Measurements from ENCODE around the gene PASK. TPM values are rescaled to one million over a fixed set of nuclear protein-coding genes. Genes with fewer than 3 reads are reported as not detected.

Gene PASK
- polyA plus RNA-seq, 1 donor (not counting 4 experiments of a cell fraction or from before 2014, with no cell fraction given) = 4.3 TPM

DNA sequence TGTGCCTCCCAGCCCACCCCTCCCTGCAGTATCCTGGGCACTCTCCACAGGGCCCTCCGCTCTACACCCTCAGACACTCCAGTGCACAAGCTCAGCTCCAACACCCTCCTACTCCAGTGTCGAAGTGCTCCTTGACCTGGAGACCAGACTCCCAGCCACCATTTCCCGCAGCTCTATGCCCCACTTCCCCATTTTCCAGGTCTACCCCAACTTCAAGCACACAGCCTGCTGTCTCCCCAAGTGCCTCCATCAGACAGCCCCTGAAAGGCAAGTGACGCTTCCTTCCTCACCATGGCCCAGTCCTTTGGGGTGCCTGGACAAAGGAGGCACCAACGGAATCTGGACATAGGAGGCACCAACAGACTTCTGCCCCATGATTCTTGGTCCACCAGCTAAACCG is 7.2 kb downstream of the PASK start:
- H3K36me3 ChIP-seq (ENCODE audit: control insufficient read depth in 2 of 2, extremely low read depth in 1 of 2, insufficient read depth in 2 of 2, low read length in 2 of 2) = peaks cover 0 to 4% of the 10 kb centered on the region in 2 experiments
- dilution Hi-C loops (cut with MboI; ENCODE audit: extremely low pct_ligation_motif_present, low sequenced_read_pairs) = no loop called here

DNA sequence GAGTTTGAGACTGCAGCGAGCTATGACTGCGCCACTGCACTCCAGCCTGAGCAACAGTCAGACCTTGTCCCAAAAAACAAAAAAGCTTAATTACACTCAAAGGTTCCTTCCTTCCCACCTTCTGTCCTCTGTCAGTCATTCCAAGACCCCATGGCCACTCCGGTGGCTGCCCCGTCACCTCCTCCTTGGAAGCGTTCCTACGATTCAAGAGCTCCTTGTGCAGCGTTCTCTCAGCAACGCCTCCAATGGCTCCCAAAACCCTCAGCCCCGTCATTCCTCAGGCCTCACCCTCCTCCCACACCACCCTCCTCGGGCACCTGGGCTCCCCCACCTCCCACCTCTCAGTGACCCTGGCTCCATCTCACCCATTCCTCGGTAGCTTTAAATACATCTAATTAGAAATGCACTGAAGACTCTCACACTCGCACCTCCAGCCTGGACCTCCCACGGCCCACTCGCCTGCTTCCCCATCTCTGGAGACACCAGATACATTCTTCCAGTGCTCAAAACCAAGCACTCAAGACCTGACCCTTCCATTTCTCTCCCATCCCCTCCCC is 8.0 kb downstream of the PASK start:
- H3K9ac ChIP-seq (ENCODE audit: control insufficient read depth, extremely low read depth, insufficient read depth, low read length) = no peak overlapping the region
- H4K20me1 ChIP-seq (ENCODE audit: control insufficient read depth, extremely low read depth, insufficient read depth, low read length) = no peaks in the 10 kb centered on the region
- H3K9me3 ChIP-seq (ENCODE audit: control insufficient read depth, low read depth, low read length) = no peaks in the 10 kb centered on the region
- H3K27ac ChIP-seq (ENCODE audit: control insufficient read depth, insufficient read depth, low read length) = no peak overlapping the region
- H3K27me3 ChIP-seq (ENCODE audit: control insufficient read depth, extremely low read depth, insufficient read depth, low read length) = no peaks in the 10 kb centered on the region
- H3K9me1 ChIP-seq (ENCODE audit: control insufficient read depth, extremely low read depth, insufficient read depth, low read length) = no peaks in the 10 kb centered on the region
- TF ChIP-seq EZH2 (IDR thresholded peaks at IDR 0.05; ENCODE audit: low read length) = no peak
- TF ChIP-seq, protein P1, sequence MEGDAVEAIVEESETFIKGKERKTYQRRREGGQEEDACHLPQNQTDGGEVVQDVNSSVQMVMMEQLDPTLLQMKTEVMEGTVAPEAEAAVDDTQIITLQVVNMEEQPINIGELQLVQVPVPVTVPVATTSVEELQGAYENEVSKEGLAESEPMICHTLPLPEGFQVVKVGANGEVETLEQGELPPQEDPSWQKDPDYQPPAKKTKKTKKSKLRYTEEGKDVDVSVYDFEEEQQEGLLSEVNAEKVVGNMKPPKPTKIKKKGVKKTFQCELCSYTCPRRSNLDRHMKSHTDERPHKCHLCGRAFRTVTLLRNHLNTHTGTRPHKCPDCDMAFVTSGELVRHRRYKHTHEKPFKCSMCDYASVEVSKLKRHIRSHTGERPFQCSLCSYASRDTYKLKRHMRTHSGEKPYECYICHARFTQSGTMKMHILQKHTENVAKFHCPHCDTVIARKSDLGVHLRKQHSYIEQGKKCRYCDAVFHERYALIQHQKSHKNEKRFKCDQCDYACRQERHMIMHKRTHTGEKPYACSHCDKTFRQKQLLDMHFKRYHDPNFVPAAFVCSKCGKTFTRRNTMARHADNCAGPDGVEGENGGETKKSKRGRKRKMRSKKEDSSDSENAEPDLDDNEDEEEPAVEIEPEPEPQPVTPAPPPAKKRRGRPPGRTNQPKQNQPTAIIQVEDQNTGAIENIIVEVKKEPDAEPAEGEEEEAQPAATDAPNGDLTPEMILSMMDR (optimal IDR thresholded peaks at IDR 0.05 in 1 of 3, IDR thresholded peaks at IDR 0.05 in 1 of 3, conservative IDR thresholded peaks at IDR 0.05 in 1 of 3; ENCODE audit: extremely low read depth in 1 of 3, insufficient read depth in 2 of 3, low read length in 3 of 3) = no peak
- no peak for DNase-seq (ENCODE audit: low read depth, low spot score)
- dilution Hi-C loops (cut with MboI; ENCODE audit: extremely low pct_ligation_motif_present, low sequenced_read_pairs) = no loop called here
- H3K4me3 ChIP-seq (ENCODE audit: control insufficient read depth in 2 of 3, extremely low read depth in 1 of 3, insufficient read depth in 2 of 3, low read depth in 1 of 3, low read length in 3 of 3) = no peak overlapping the region
- H2AFZ ChIP-seq (ENCODE audit: control insufficient read depth, low read length) = no peak overlapping the region
- no peaks in the 10 kb centered on the region for H3K4me1 ChIP-seq (ENCODE audit: control insufficient read depth, extremely low read depth, insufficient read depth, low read length)
- H3K79me2 ChIP-seq (ENCODE audit: control insufficient read depth, insufficient read depth, low read length) = no peaks in the 10 kb centered on the region
- no peak for FAIRE-seq
- no peak overlapping the region for H3K4me2 ChIP-seq (ENCODE audit: control insufficient read depth, extremely low read depth, insufficient read depth, low read depth, low read length)
- peaks cover 0 to 4% of the 10 kb centered on the region in 2 experiments for H3K36me3 ChIP-seq (ENCODE audit: control insufficient read depth in 2 of 2, extremely low read depth in 1 of 2, insufficient read depth in 2 of 2, low read length in 2 of 2)

More for the DNA sequence above, 7.2 kb downstream of the PASK start:
- no peak overlapping the region for H3K27ac ChIP-seq (ENCODE audit: control insufficient read depth, insufficient read depth, low read length)
- no peaks in the 10 kb centered on the region for H3K27me3 ChIP-seq (ENCODE audit: control insufficient read depth, extremely low read depth, insufficient read depth, low read length)
- no peak overlapping the region for H3K4me2 ChIP-seq (ENCODE audit: control insufficient read depth, extremely low read depth, insufficient read depth, low read depth, low read length)
- no peaks in the 10 kb centered on the region for H3K9me1 ChIP-seq (ENCODE audit: control insufficient read depth, extremely low read depth, insufficient read depth, low read length)
- TF ChIP-seq EZH2 (IDR thresholded peaks at IDR 0.05; ENCODE audit: low read length) = no peak
- TF ChIP-seq, protein P1 (optimal IDR thresholded peaks at IDR 0.05 in 1 of 3, IDR thresholded peaks at IDR 0.05 in 1 of 3, conservative IDR thresholded peaks at IDR 0.05 in 1 of 3; ENCODE audit: extremely low read depth in 1 of 3, insufficient read depth in 2 of 3, low read length in 3 of 3) = no peak
- no peaks in the 10 kb centered on the region for H3K79me2 ChIP-seq (ENCODE audit: control insufficient read depth, insufficient read depth, low read length)
- H3K4me3 ChIP-seq (ENCODE audit: control insufficient read depth in 2 of 3, extremely low read depth in 1 of 3, insufficient read depth in 2 of 3, low read depth in 1 of 3, low read length in 3 of 3) = no peak overlapping the region
- H3K9me3 ChIP-seq (ENCODE audit: control insufficient read depth, low read depth, low read length) = no peaks in the 10 kb centered on the region
- FAIRE-seq (no peak), DNase-seq (ENCODE audit: low read depth, low spot score) (no peak)
- H3K9ac ChIP-seq (ENCODE audit: control insufficient read depth, extremely low read depth, insufficient read depth, low read length) = no peak overlapping the region
- no peaks in the 10 kb centered on the region for H4K20me1 ChIP-seq (ENCODE audit: control insufficient read depth, extremely low read depth, insufficient read depth, low read length)
- H3K4me1 ChIP-seq (ENCODE audit: control insufficient read depth, extremely low read depth, insufficient read depth, low read length) = no peaks in the 10 kb centered on the region
- H2AFZ ChIP-seq (ENCODE audit: control insufficient read depth, low read length) = no peak overlapping the region
